ENCODE measurements around the gene ASNSD1.

GRCh38 chr2:189684811-189685210 lies 23.6 kb downstream of the ASNSD1 start:
- TF ChIP-seq CTCF (IDR thresholded peaks at IDR 0.05; ENCODE audit: insufficient read depth, low read length) (no peak), POLR2AphosphoS5 (IDR thresholded peaks at IDR 0.05; ENCODE audit: low read depth) (no peak), REST (IDR thresholded peaks at IDR 0.05; ENCODE audit: insufficient replicate concordance, low read depth) (no peak)
